DMS79 treated with DMSO at 0.1 percent for 48 hours (cell line): ENCODE results near the gene PLOD2.

Source experiments
- DNase-seq: peaks from one replicate; lab custom pipeline; 2025; lab: John Stamatoyannopoulos, UW

Gene PLOD2

GRCh38 chr3:146166415-146166821, 5.4 kb upstream of the PLOD2 start:
- DNase-seq = no peak

GRCh38 chr3:146165877-146166276, 4.9 kb upstream of the PLOD2 start:
- no peak for DNase-seq

- DNase-seq = no peak
Measured at GRCh38 chr3:146164971-146165769, 4.2 kb upstream of the PLOD2 start.

- DNase-seq = no peak
Measured at GRCh38 chr3:146164506-146164905, 3.5 kb upstream of the PLOD2 start.

GRCh38 chr3:146164071-146164470, 3.1 kb upstream of the PLOD2 start:
- no peak for DNase-seq

- no peak for DNase-seq
Measured at GRCh38 chr3:146163584-146163983, 2.6 kb upstream of the PLOD2 start.

DNA sequence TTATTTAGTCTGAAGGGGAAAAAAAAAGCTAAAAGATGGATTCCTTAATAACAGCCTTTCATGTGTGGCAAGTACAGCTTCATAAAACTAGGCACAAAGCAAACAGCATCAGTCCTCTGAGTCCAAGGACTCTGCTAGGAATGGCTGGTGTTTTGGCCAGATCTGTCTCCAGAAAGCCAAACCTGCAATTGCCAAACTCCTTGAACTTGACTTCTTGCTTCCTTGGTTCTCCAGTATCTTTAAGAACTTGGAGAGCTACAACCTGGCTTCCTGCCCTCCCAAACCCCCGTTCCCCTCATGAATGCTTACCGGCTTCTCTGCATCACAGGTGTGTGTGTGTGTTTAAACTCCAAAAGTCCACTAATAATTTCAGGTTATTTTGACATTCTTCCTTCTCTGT, 1.6 kb upstream of the PLOD2 start:
- no peak for DNase-seq

DNA sequence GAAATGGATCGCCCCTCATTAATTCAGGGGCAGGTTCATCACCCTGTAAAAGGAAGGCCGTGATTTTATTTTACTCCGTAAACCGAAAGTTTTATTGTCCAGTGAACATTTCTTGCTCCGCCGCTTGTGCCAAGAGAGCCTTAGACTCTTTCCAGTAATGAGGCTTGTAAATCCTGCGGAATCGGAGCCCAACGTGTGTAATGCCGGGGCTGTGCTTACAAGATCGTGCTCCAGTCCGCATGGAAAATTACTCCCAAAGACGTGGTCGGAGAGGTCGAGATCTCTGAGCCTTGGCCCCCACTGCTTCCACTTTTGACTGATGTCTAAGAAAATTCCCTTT, 649 bp upstream of the PLOD2 start:
- peak; percentile 22 for DNase-seq

GRCh38 chr3:146160321-146160963, 542 bp downstream of the PLOD2 start:
- peak; percentile 29 for DNase-seq

GRCh38 chr3:146159616-146160320, 1.2 kb downstream of the PLOD2 start:
- DNase-seq = no peak

DNA sequence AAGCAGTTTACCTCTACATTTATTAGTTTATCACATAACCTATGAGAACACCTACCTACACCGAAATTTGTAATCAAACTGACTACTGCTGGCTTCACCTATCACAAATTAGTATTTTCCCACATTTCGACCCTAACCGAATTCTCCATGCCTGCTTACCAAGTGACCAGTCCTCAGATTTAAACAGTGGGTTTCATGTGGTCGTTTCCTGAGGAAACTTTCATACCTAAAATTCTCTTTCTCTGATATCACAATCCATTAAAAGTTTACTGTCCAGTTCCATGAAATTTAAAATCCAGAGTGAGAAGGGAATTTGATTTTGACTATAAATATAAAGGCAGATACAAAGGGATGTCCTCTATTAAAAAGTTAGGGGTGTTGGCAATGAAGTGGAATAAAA, 1.9 kb downstream of the PLOD2 start:
- DNase-seq = no peak

- DNase-seq = no peak
Measured at GRCh38 chr3:146157325-146158060, 3.5 kb downstream of the PLOD2 start.

DNA sequence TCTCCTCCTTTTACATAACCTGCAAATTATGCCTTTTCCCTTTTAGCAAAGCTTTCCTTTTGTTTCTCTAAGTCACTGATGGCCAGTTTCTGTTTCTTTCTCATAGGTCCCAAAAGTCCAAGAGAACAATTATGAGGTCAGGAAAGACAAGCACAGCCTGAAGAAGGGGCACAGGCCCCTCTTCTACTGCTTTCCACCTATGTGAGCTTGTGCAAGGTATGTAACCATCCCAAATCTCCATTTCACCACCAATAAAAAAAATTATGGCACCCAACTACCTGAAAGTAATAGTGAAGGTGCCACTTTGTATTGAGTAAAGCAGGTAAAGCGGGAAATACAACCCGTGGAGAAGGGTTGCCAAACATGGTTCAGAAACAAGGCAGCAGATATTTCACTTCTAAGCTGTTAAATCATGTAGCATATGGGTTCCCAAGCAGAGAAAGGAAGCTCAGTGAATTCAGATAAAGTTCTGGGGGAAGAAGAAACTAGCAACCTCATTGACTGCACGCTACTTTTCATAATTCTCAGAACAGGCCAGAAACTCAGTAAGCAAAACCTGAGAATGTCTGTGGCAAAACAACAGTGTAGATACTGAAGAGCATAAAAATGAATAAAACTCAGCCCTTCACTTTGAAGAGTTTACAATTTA, 4.2 kb downstream of the PLOD2 start:
- DNase-seq = no peak

DNA sequence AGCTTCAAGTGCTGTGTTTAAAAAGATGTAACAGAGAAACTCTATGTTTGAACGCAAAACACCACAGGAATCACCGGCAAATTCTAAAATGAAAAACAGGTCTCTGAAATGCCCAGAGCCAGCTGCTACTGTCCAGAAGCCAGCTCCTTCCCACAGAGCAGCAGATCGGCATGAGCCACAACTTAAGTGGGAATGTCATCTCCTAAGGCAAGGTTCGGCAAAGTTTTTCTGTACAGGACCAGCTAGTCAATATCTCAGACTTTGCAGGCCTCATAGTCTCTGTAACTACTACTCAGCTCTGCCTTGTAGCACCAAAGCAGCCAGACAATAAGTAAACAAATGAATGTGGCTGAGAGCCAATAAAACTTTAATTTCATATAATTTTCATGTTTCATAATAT, 4.9 kb downstream of the PLOD2 start:
- no peak for DNase-seq

GRCh38 chr3:146154995-146155394, 6.0 kb downstream of the PLOD2 start:
- DNase-seq = no peak

DNA sequence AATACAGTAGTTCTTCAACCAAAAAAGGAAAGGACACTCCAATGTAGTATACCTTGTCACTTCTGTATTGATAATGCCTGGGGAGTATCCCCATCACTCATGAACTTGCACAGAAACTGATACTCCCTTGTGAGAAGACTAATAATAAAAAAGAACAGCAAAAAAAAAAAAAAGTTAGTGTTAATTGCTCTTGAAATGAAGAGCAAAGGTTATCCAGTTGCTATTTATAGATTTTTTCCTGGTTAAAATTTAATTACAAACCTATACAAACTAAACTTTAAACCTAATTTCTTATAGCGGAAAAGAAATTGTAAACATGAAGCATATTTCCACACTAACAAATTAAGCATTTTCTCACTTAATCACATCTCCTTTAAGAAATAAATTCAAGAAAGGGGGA, 6.7 kb downstream of the PLOD2 start:
- no peak for DNase-seq

GRCh38 chr3:146153429-146153828, 7.6 kb downstream of the PLOD2 start:
- no peak for DNase-seq

DNA sequence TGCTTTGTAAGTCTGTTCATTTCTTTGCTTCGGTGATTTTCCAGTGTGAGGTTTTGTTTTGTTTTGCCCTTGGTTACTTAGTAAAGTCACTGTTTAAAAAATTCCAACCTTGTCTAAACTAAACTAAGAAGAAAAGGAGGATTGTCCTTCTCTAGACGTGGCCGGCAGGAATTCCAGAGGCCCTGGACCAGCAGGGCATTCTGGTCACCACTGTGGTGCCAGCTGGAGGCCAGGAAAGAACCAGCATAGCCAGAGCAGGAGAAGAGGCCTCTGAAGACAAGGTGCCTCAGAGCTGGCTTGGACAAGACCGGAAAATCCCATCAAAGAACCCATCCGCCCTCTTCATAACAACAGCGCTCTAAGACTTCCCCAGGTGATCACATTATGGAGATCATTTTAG, 8.2 kb downstream of the PLOD2 start:
- no peak for DNase-seq

DNA sequence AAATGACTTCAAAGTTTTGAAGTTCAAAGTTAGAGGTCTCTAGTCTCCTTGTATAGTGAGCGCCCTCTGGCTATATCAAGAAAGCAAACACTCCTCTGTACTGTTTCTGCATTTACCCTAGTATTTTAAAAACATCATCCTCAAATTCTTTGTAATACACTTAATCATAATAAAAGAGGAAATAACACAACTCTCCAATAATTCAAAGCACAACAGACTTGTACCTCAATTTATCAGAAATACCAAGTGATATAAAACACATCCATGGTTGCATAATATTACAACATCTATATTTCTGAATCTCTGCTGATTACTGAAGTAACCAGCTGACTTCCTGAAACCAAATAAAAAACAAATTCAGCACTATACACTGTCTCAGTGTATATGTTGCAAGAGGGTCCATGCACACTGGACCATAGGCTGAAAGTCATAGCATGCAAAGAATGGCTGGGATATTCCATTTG, 12.5 kb downstream of the PLOD2 start:
- DNase-seq = no peak

GRCh38 chr3:146145642-146146041, 15.3 kb downstream of the PLOD2 start:
- no peak for DNase-seq

- no peak for DNase-seq
Measured at GRCh38 chr3:146142757-146143156, 18.2 kb downstream of the PLOD2 start.

DNA sequence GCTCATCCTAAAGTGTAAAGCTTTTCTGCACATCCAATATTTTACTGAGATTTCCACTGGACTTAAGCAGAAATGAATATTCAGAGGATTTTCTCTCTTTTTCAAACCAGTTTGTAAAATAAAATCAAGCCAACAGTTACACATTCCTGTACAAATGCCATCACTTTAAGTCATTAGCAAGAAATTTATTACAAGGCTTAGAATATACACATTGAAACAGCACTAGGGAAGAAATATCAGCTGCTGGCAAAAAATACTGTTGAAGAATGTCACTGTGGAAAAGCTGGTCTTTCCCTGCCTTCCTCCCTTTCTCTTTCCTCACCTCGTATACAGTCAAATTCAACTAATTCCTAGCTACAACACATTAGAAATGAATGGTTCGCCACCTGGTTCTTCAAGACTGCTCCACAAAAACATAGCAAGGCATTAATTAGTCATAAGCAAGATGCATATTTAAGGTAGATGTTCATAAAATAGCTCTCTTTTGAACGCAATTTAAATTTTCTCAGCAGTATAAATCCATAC, 21.3 kb downstream of the PLOD2 start:
- no peak for DNase-seq
